Subcutaneous abdominal adipose tissue (tissue), 5 donors: ENCODE measurements around the gene NHS.
A peak's percentile ranks its signal among the peaks of the same experiment; 100 is the strongest.
"Not testable (repeated sequence)": the region's sequence is repeated elsewhere in the genome, so short reads cannot be mapped to it uniquely, and the experiment has no call there.

Experiments
- H3K27ac ChIP-seq: one replicate; pipeline ENCODE4 v1.7.0; 2013; ENCODE audit warnings: low read depth, mild to moderate bottlenecking, inconsistent platforms, low read length, moderate library complexity
- H3K27me3 ChIP-seq, 5 donors: one replicate each; pipeline ENCODE4 v1.7.0; 2013; ENCODE audit warnings: low read length in 5 of 5, inconsistent platforms in 1 of 5; ENCODE audit not compliant: control insufficient read depth in 5 of 5, insufficient read depth in 4 of 5
- H3K36me3 ChIP-seq, 5 donors: one replicate each; pipeline ENCODE4 v1.7.0; 2013; ENCODE audit warnings: low read length in 5 of 5; ENCODE audit not compliant: control insufficient read depth in 5 of 5, insufficient read depth in 5 of 5
- H3K4me1 ChIP-seq, 5 donors: one replicate each; pipeline ENCODE4 v1.7.0; 2013; ENCODE audit warnings: low read length in 5 of 5, mild to moderate bottlenecking in 3 of 5, moderate library complexity in 1 of 5; ENCODE audit not compliant: control insufficient read depth in 5 of 5, insufficient read depth in 5 of 5
- H3K4me3 ChIP-seq, 5 donors: one replicate each; pipeline ENCODE4 v1.7.0; 2013; ENCODE audit warnings: low read length in 5 of 5, low read depth in 1 of 5
- H3K9ac ChIP-seq, 5 donors: one replicate each; pipeline ENCODE4 v1.7.0; 2013; ENCODE audit warnings: low read length in 5 of 5, mild to moderate bottlenecking in 4 of 5, moderate library complexity in 3 of 5
- H3K9me3 ChIP-seq, 5 donors: one replicate each; pipeline ENCODE4 v1.7.0; 2013; ENCODE audit warnings: low read length in 5 of 5; ENCODE audit not compliant: control insufficient read depth in 5 of 5
- donor health status: healthy.
- donor health status: healthy.
- donor health status: healthy.
- donor health status: healthy.
- donor health status: healthy.

Gene NHS

GRCh38 chrX:17495052-17495451 lies 120.1 kb downstream of the NHS start:
- Histone ChIP-seq H3K9me3 (no peaks in the 10 kb centered on the region), H3K4me3 (no peak overlapping the region), H3K27me3 (peaks cover 0 to 15% (median 5%) of the 10 kb centered on the region in 5 donors), H3K4me1 (peaks cover 0 to 15% (median 7%) of the 10 kb centered on the region in 5 donors), H3K27ac (peak overlapping the region; percentile 30), H3K9ac (no peak overlapping the region), H3K36me3 (no peaks in the 10 kb centered on the region)

GRCh38 chrX:17496407-17496806 lies 121.4 kb downstream of the NHS start:
- Histone ChIP-seq H3K36me3 (no peaks in the 10 kb centered on the region), H3K9ac (no peak overlapping the region), H3K4me1 (peaks cover 0 to 15% (median 7%) of the 10 kb centered on the region in 5 donors)

GRCh38 chrX:17497193-17497592 lies 122.2 kb downstream of the NHS start:
- no peaks in the 10 kb centered on the region for H3K9me3 ChIP-seq
- peaks cover 0 to 19% (median 5%) of the 10 kb centered on the region in 5 donors for H3K27me3 ChIP-seq
- peaks cover 0 to 15% (median 7%) of the 10 kb centered on the region in 5 donors for H3K4me1 ChIP-seq
- H3K36me3 ChIP-seq: no peaks in the 10 kb centered on the region
- H3K4me3 ChIP-seq: no peak overlapping the region
- no peak overlapping the region for H3K27ac ChIP-seq
- no peak overlapping the region for H3K9ac ChIP-seq

More at GRCh38 chrX:17496407-17496806, 121.4 kb downstream of the NHS start:
- Histone ChIP-seq H3K9me3 (no peaks in the 10 kb centered on the region), H3K27ac (no peak overlapping the region), H3K4me3 (no peak overlapping the region), H3K27me3 (peaks cover 0 to 16% (median 5%) of the 10 kb centered on the region in 5 donors)

GRCh38 chrX:17499512-17499911 lies 124.5 kb downstream of the NHS start:
- H3K27ac ChIP-seq: no peak overlapping the region

GRCh38 chrX:17500145-17500579 lies 125.2 kb downstream of the NHS start:
- Histone ChIP-seq H3K4me1 (peaks cover 0 to 10% (median 4%) of the 10 kb centered on the region in 5 donors), H3K36me3 (no peaks in the 10 kb centered on the region), H3K9ac (no peak overlapping the region), H3K27ac (no peak overlapping the region), H3K9me3 (no peaks in the 10 kb centered on the region), H3K27me3 (peaks cover 0 to 16% (median 5%) of the 10 kb centered on the region in 5 donors), H3K4me3 (no peak overlapping the region)

More at GRCh38 chrX:17499512-17499911, 124.5 kb downstream of the NHS start:
- Histone ChIP-seq H3K36me3 (no peaks in the 10 kb centered on the region), H3K9me3 (no peaks in the 10 kb centered on the region), H3K27me3 (peaks cover 0 to 18% (median 5%) of the 10 kb centered on the region in 5 donors), H3K9ac (no peak overlapping the region), H3K4me3 (no peak overlapping the region), H3K4me1 (peaks cover 0 to 10% (median 4%) of the 10 kb centered on the region in 5 donors)

- H3K27me3 ChIP-seq: peaks cover 0 to 12% (median 0%) of the 10 kb centered on the region in 5 donors
- no peaks in the 10 kb centered on the region for H3K36me3 ChIP-seq
- no peak overlapping the region for H3K27ac ChIP-seq
- H3K9me3 ChIP-seq: peaks cover 2 to 11% (median 6%) of the 10 kb centered on the region in 5 donors
- no peak overlapping the region for H3K4me3 ChIP-seq
- no peak overlapping the region for H3K9ac ChIP-seq
- peaks cover 0 to 3% (median under 1%) of the 10 kb centered on the region in 5 donors for H3K4me1 ChIP-seq
Observed at GRCh38 chrX:17501746-17502145, 126.7 kb downstream of the NHS start.

GRCh38 chrX:17506352-17506751 lies 131.4 kb downstream of the NHS start:
- not testable (repeated sequence) for H3K9ac ChIP-seq, H3K27me3 ChIP-seq, H3K4me1 ChIP-seq, H3K4me3 ChIP-seq, H3K27ac ChIP-seq, H3K36me3 ChIP-seq
- H3K9me3 ChIP-seq: peaks cover 5 to 21% (median 12%) of the 10 kb centered on the region in 5 donors

- H3K9ac ChIP-seq: no peak overlapping the region
- no peak overlapping the region for H3K4me3 ChIP-seq
- H3K27me3 ChIP-seq: peaks cover 0 to 3% (median 0%) of the 10 kb centered on the region in 5 donors
- H3K4me1 ChIP-seq: no peaks in the 10 kb centered on the region
- H3K27ac ChIP-seq: no peak overlapping the region
- H3K9me3 ChIP-seq: peaks cover 0 to 12% (median 8%) of the 10 kb centered on the region in 5 donors
- no peaks in the 10 kb centered on the region for H3K36me3 ChIP-seq
Observed at GRCh38 chrX:17511556-17511955, 136.6 kb downstream of the NHS start.

GRCh38 chrX:17519358-17519757 lies 144.4 kb downstream of the NHS start:
- peak overlapping the region in 3 of 5 donors; percentile 24 to 47 (median 31) for H3K4me3 ChIP-seq
- no peaks in the 10 kb centered on the region for H3K36me3 ChIP-seq
- H3K9ac ChIP-seq: peak overlapping the region in 2 of 5 donors; percentile 27 to 35
- peaks cover 0 to 5% (median 0%) of the 10 kb centered on the region in 5 donors for H3K27me3 ChIP-seq
- H3K9me3 ChIP-seq: peaks cover 0 to 4% (median 0%) of the 10 kb centered on the region in 5 donors
- H3K4me1 ChIP-seq: peaks cover 0 to 12% (median 12%) of the 10 kb centered on the region in 5 donors
- peak overlapping the region; percentile 78 for H3K27ac ChIP-seq

- no peaks in the 10 kb centered on the region for H3K36me3 ChIP-seq
- peaks cover 0 to 12% (median 12%) of the 10 kb centered on the region in 5 donors for H3K4me1 ChIP-seq
- H3K27ac ChIP-seq: peak overlapping the region; percentile 78
- H3K9ac ChIP-seq: peak overlapping the region in 1 of 5 donors; percentile 27
- peaks cover 0 to 5% (median 0%) of the 10 kb centered on the region in 5 donors for H3K27me3 ChIP-seq
- H3K4me3 ChIP-seq: no peak overlapping the region
- H3K9me3 ChIP-seq: peaks cover 0 to 4% (median 0%) of the 10 kb centered on the region in 5 donors
Observed at GRCh38 chrX:17520016-17520615, 145.1 kb downstream of the NHS start.
